K562 (cell line): ENCODE results near the gene MLLT3. TPM values are rescaled to one million over a fixed set of nuclear protein-coding genes. Genes with fewer than 3 reads are reported as not detected.

Source experiments
- ATAC-seq: fragments of 200-7000 bp; cut with Tn5 transposase; 3 replicates; pipeline ENCODE4 v1.9.1; 2020; ENCODE audit warnings: moderate library complexity
- BruUV-seq: library from RNA; stranded (reverse); fragments of 400-500 nt; replicated peaks from 2 replicates; lab custom pipeline; 2021; lab: Mats Ljungman, UMichigan
- CTCF ChIA-PET: fragments of 300-600 bp; formaldehyde crosslinking; extraction: SDS; loops from one replicate; lab custom pipeline; 2021; ENCODE audit warnings: low intra/inter-chr PET ratio; lab: Yijun Ruan, JAX
- POLR2A ChIA-PET: fragments of 300-600, 350-650 bp; sonication (Branson Sonifier 250); formaldehyde crosslinking; extraction: SDS; loops from one replicate; lab custom pipeline; 2021; ENCODE audit warnings: antibody characterized with exemption, inconsistent platforms; lab: Yijun Ruan, JAX
- DNase-seq, 4 experiments: peaks; one replicate each; pipeline versions ENCODE4 v3.0.0 to v3.0.0-alpha.2; 2011 to 2018; ENCODE audit warnings: low spot score in 3 of 4, mixed read lengths in 3 of 4; ENCODE audit errors: extremely low read depth in 1 of 4
- FAIRE-seq: peaks from 2 replicates; lab custom pipeline; 2011; peaks lifted over from hg19 to GRCh38; lab: Jason Lieb, UNC
- H2AFZ ChIP-seq: 2 replicates; pipeline ENCODE4 v1.6.0; 2011; ENCODE audit warnings: low read depth, low read length, control low read depth, inconsistent platforms
- H3K27ac ChIP-seq: fragments of 200-600 bp; 3 replicates; pipeline ENCODE4 v1.8.0; 2011; ENCODE audit warnings: low read depth, mild to moderate bottlenecking, control low read depth, inconsistent platforms, low read length, moderate library complexity, mixed read lengths; ENCODE audit errors: extremely low read depth
- H3K27me3 ChIP-seq, 2 experiments: fragments of 300-600 bp in 1 of 2; 2 replicates in 1 of 2; 3 replicates in 1 of 2; pipeline versions ENCODE4 v1.6.0 to v1.8.0; 2011; ENCODE audit warnings: inconsistent platforms in 2 of 2, low read length in 2 of 2, mild to moderate bottlenecking in 1 of 2, mixed read lengths in 1 of 2, moderate library complexity in 1 of 2; ENCODE audit not compliant: control insufficient read depth in 2 of 2, insufficient read depth in 2 of 2
- H3K36me3 ChIP-seq: fragments of 300-600 bp; 3 replicates; pipeline ENCODE4 v1.8.0; 2011; ENCODE audit warnings: mild to moderate bottlenecking, low read length, inconsistent platforms; ENCODE audit not compliant: control insufficient read depth, insufficient read depth
- H3K4me1 ChIP-seq, 2 experiments: fragments of 200-600 bp in 1 of 2; replicated peaks in 1 of 2; 2 replicates in 1 of 2; 3 replicates in 1 of 2; pipeline versions ENCODE4 v1.5.1 to v1.8.0; 2011; ENCODE audit warnings: inconsistent platforms in 2 of 2, low read length in 2 of 2, mild to moderate bottlenecking in 1 of 2, mixed read lengths in 1 of 2, moderate library complexity in 1 of 2; ENCODE audit not compliant: control insufficient read depth in 2 of 2, insufficient read depth in 2 of 2
- H3K4me2 ChIP-seq: 2 replicates; pipeline ENCODE4 v1.6.1; 2011; ENCODE audit warnings: low read length, control low read depth, inconsistent platforms, mixed read lengths; ENCODE audit not compliant: insufficient read depth
- H3K4me3 ChIP-seq: fragments of 200-600 bp; sonication (generic), shearing (Covaris generic); 2 replicates; pipeline ENCODE4 v1.5.1; 2016; ENCODE audit warnings: control low read depth, inconsistent platforms
- H3K79me2 ChIP-seq: fragments of 200-600 bp; 3 replicates; pipeline ENCODE4 v1.8.0; 2011; ENCODE audit warnings: low read length, inconsistent platforms; ENCODE audit not compliant: control insufficient read depth, insufficient read depth
- H3K9ac ChIP-seq, 2 experiments: 2 replicates each; pipeline versions ENCODE4 v1.6.0 to v1.6.1; 2011; ENCODE audit warnings: low read depth in 2 of 2, low read length in 2 of 2, control low read depth in 1 of 2, inconsistent platforms in 1 of 2, mild to moderate bottlenecking in 1 of 2, mixed read lengths in 1 of 2; ENCODE audit not compliant: insufficient read depth in 1 of 2
- H3K9me1 ChIP-seq: one replicate; pipeline ENCODE4 v1.6.0; 2011; ENCODE audit warnings: inconsistent platforms, mild to moderate bottlenecking, low read length, moderate library complexity; ENCODE audit not compliant: control insufficient read depth, insufficient read depth
- H3K9me3 ChIP-seq: replicated peaks from 2 replicates; pipeline ENCODE4 v1.5.1; 2011; ENCODE audit warnings: low read depth, low read length, inconsistent platforms; ENCODE audit not compliant: control insufficient read depth, insufficient read depth
- H4K20me1 ChIP-seq: replicated peaks from 2 replicates; pipeline ENCODE4 v1.6.1; 2011; ENCODE audit warnings: low read length, inconsistent platforms, mixed read lengths; ENCODE audit not compliant: control insufficient read depth, insufficient read depth
- ARNT ChIP-seq, 2 experiments: fragments of 450-650 bp; IDR thresholded peaks; 2 replicates each; pipeline ENCODE4 v1.6.1; 2016; ENCODE audit warnings: mild to moderate bottlenecking in 1 of 2
- CAMTA2 ChIP-seq: fragments of 250-450 bp; sonication (Bioruptor Pico); conservative IDR thresholded peaks from 2 replicates; pipeline ENCODE4 v1.5.1; 2022
- COPS2 ChIP-seq: fragments of 450-650 bp; conservative IDR thresholded peaks from 2 replicates; pipeline ENCODE4 v1.6.1; 2016; ENCODE audit warnings: mild to moderate bottlenecking, moderate library complexity
- ESRRB ChIP-seq: fragments of 250-450 bp; sonication (Bioruptor Pico); IDR thresholded peaks from 2 replicates; pipeline ENCODE4 v1.5.0; 2020; ENCODE audit warnings: mild to moderate bottlenecking, moderate library complexity, borderline replicate concordance
- GATA2 ChIP-seq: sonication (generic); formaldehyde crosslinking; IDR thresholded peaks from 2 replicates; pipeline ENCODE4 v1.4.0; 2020; ENCODE audit warnings: mild to moderate bottlenecking, missing genetic modification reagents
- HMG20A ChIP-seq: fragments of 450-650 bp; formaldehyde crosslinking; conservative IDR thresholded peaks from 2 replicates; pipeline ENCODE4 v1.4.0; 2020; ENCODE audit warnings: mild to moderate bottlenecking, mixed read lengths
- KLF10 ChIP-seq: fragments of 250-450 bp; sonication (Bioruptor Pico); IDR thresholded peaks from 2 replicates; pipeline ENCODE4 v1.6.1; 2021; ENCODE audit warnings: matching md5 sums
- NCOA1 ChIP-seq: fragments of 450-650 bp; IDR thresholded peaks from 2 replicates; pipeline ENCODE4 v1.6.1; 2016; ENCODE audit warnings: low read depth
- NFRKB ChIP-seq: fragments of 450-650 bp; IDR thresholded peaks from 2 replicates; pipeline ENCODE4 v1.6.1; 2016; ENCODE audit warnings: low read depth
- PATZ1 ChIP-seq: fragments of 250-450 bp; sonication (Bioruptor Pico); IDR thresholded peaks from 2 replicates; pipeline ENCODE4 v1.5.0; 2020; ENCODE audit warnings: mild to moderate bottlenecking, borderline replicate concordance
- RFX5 ChIP-seq: IDR thresholded peaks from 2 replicates; pipeline ENCODE4 v1.6.1; 2011; ENCODE audit warnings: low read depth, mild to moderate bottlenecking, improper control_type of control experiment, low read length
- SMAD4 ChIP-seq: fragments of 250-450 bp; sonication (Bioruptor Pico); conservative IDR thresholded peaks from 2 replicates; pipeline ENCODE4 v1.8.0; 2021; ENCODE audit warnings: inconsistent platforms, mild to moderate bottlenecking, moderate library complexity
- TFAM ChIP-seq: fragments of 250-450 bp; sonication (Bioruptor Pico); conservative IDR thresholded peaks from 2 replicates; pipeline ENCODE4 v1.5.0; 2021; ENCODE audit warnings: mild to moderate bottlenecking, moderate library complexity
- ZKSCAN8 ChIP-seq: fragments of 200-800 bp; sonication (Bioruptor generic); IDR thresholded peaks from 2 replicates; pipeline ENCODE4 v1.6.1; 2016; ENCODE audit warnings: missing genetic modification characterization, missing compliant biosample characterization
- ZNF134 ChIP-seq: fragments of 250-450 bp; sonication (Bioruptor Pico); conservative IDR thresholded peaks from 2 replicates; pipeline ENCODE4 v1.4.0; 2020
- ZNF165 ChIP-seq: fragments of 250-450 bp; sonication (Bioruptor Pico); IDR thresholded peaks from 2 replicates; pipeline ENCODE4 v1.4.0; 2020; ENCODE audit warnings: borderline replicate concordance
- ZNF699 ChIP-seq: fragments of 250-450 bp; sonication (Bioruptor Pico); IDR thresholded peaks from 2 replicates; pipeline ENCODE4 v1.8.0; 2021; ENCODE audit warnings: mild to moderate bottlenecking, moderate library complexity; ENCODE audit not compliant: insufficient replicate concordance
- ZNF77 ChIP-seq: fragments of 250-450 bp; sonication (Bioruptor Pico); IDR thresholded peaks from 2 replicates; pipeline ENCODE4 v1.5.0; 2020
- WGBS: fragments of 100-300 bp; shearing (Covaris generic); methylation state at CpG from one replicate; pipeline ENCODE4 v1.1.6; 2016; ENCODE audit warnings: low coverage, mixed read lengths; ENCODE audit not compliant: insufficient coverage; ENCODE audit errors: missing lambda C conversion rate; 5-methylcytosine and 5-hydroxymethylcytosine counted together
- in situ Hi-C: fragments of 300-500 bp; cut with MboI; formaldehyde crosslinking; loops from 4 replicates; pipeline ENCODE4 v1.15.0; 2018; ENCODE audit warnings: inconsistent platforms, mixed read lengths
- intact Hi-C: fragments of 100-400 bp; cut with micrococcal nuclease; formaldehyde crosslinking; loops from 2 replicates; pipeline ENCODE4 v1.14.2; 2022
- polyA plus RNA-seq, 8 experiments: library from polyadenylated mRNA; depleted of rRNA in 4 of 8; stranded (reverse) in 5 of 8; unstranded in 3 of 8; fragments of >200 nt; fragmentation: Nextera tagmentation in 2 of 8; fragmentation: Illumina TruSeq in 1 of 8; extraction: Ambion mirVana in 2 of 8; extraction: Trizol in 1 of 8; gene quantifications; 2 replicates each; pipeline versions ENCODE4 v1.2.1 to v1.2.3, GENCODE V29; 2011 to 2014; ENCODE audit warnings: inconsistent platforms in 1 of 8, missing spikeins in 1 of 8
- total RNA-seq, 7 experiments: library from RNA; depleted of rRNA in 6 of 7; stranded (reverse); fragments of >200 nt in 6 of 7; fragmentation: Illumina TruSeq in 2 of 7; extraction: Trizol in 2 of 7; gene quantifications; 2 replicates each; pipeline versions ENCODE4 v1.2.1 to v1.2.3, GENCODE V29; 2011 to 2021; ENCODE audit warnings: low replicate concordance in 1 of 7
- TF ChIP-seq, protein P1 (sequence below): sonication (generic); formaldehyde crosslinking; IDR thresholded peaks from 2 replicates; pipeline ENCODE4 v1.8.0; 2022; ENCODE audit warnings: mild to moderate bottlenecking, missing genetic modification reagents
- TF ChIP-seq, protein P2 (sequence below): fragments of 450-650 bp; IDR thresholded peaks from 2 replicates; pipeline ENCODE4 v1.6.1; 2017; ENCODE audit warnings: mild to moderate bottlenecking, moderate library complexity

Gene MLLT3
- total and polyA plus RNA-seq, 9 of the 15 experiments (the other 6 are each of a cell fraction or from before 2014, with no cell fraction given): 0.07 to 0.42 (median 0.22) TPM; not detected in 4

GRCh38 chr9:20646656-20647055 is 24.4 kb upstream of the MLLT3 start:
- intact Hi-C loops: no loop called here
- POLR2A ChIA-PET: no interaction called here
- CTCF ChIA-PET: no interaction called here

More at GRCh38 chr9:20646656-20647055, 24.4 kb upstream of the MLLT3 start:
- BruUV-seq: no TSS peak
- DNase-seq: no peak
- Histone ChIP-seq H3K4me3 (no peak overlapping the region), H4K20me1 (no peaks in the 10 kb centered on the region), H3K27me3 (no peaks in the 10 kb centered on the region), H3K9ac (no peak overlapping the region), H3K36me3 (no peaks in the 10 kb centered on the region), H3K9me3 (no peaks in the 10 kb centered on the region), H3K79me2 (no peaks in the 10 kb centered on the region), H3K4me2 (no peak overlapping the region), H3K9me1 (no peaks in the 10 kb centered on the region), H3K27ac (no peak overlapping the region), H2AFZ (no peak overlapping the region), H3K4me1 (no peaks in the 10 kb centered on the region)
- in situ Hi-C loops: no loop called here
- no peak for FAIRE-seq
- ATAC-seq: no peak
- 0% methylated on average over 4 of the region's 4 CpGs for WGBS
- no peak for TF ChIP-seq ZNF77
- TF ChIP-seq NCOA1: no peak
- no peak for TF ChIP-seq CAMTA2
- TF ChIP-seq ARNT (IDR thresholded peaks at IDR 0.05): no peak
- no peak for TF ChIP-seq PATZ1 (CRISPR knock-in tag)
- TF ChIP-seq SMAD4 (CRISPR knock-in tag): no peak
- TF ChIP-seq, protein P1, sequence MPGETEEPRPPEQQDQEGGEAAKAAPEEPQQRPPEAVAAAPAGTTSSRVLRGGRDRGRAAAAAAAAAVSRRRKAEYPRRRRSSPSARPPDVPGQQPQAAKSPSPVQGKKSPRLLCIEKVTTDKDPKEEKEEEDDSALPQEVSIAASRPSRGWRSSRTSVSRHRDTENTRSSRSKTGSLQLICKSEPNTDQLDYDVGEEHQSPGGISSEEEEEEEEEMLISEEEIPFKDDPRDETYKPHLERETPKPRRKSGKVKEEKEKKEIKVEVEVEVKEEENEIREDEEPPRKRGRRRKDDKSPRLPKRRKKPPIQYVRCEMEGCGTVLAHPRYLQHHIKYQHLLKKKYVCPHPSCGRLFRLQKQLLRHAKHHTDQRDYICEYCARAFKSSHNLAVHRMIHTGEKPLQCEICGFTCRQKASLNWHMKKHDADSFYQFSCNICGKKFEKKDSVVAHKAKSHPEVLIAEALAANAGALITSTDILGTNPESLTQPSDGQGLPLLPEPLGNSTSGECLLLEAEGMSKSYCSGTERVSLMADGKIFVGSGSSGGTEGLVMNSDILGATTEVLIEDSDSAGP: no peak
- no peak for TF ChIP-seq TFAM (CRISPR knock-in tag)
- TF ChIP-seq, protein P2, sequence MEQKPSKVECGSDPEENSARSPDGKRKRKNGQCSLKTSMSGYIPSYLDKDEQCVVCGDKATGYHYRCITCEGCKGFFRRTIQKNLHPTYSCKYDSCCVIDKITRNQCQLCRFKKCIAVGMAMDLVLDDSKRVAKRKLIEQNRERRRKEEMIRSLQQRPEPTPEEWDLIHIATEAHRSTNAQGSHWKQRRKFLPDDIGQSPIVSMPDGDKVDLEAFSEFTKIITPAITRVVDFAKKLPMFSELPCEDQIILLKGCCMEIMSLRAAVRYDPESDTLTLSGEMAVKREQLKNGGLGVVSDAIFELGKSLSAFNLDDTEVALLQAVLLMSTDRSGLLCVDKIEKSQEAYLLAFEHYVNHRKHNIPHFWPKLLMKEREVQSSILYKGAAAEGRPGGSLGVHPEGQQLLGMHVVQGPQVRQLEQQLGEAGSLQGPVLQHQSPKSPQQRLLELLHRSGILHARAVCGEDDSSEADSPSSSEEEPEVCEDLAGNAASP: no peak
- TF ChIP-seq KLF10 (CRISPR knock-in tag): no peak
- TF ChIP-seq ESRRB (CRISPR knock-in tag): no peak
- no peak for TF ChIP-seq RFX5
- no peak for TF ChIP-seq ZNF699 (CRISPR knock-in tag)
- no peak for TF ChIP-seq GATA2
- no peak for TF ChIP-seq HMG20A (CRISPR knock-in tag)
- TF ChIP-seq ZNF134 (CRISPR knock-in tag): no peak
- no peak for TF ChIP-seq NFRKB
- no peak for TF ChIP-seq ZNF165
- no peak for TF ChIP-seq ZKSCAN8
- TF ChIP-seq COPS2: no peak
